ENCODE data around the gene OSBPL9. TPM values are rescaled to one million over a fixed set of nuclear protein-coding genes. Genes with fewer than 3 reads are reported as not detected.

Gene OSBPL9
- total and polyA plus RNA-seq, 10 of the 15 experiments (the other 5 are each of a cell fraction or from before 2014, with no cell fraction given), result 25.9 to 156 (median 108) TPM

DNA sequence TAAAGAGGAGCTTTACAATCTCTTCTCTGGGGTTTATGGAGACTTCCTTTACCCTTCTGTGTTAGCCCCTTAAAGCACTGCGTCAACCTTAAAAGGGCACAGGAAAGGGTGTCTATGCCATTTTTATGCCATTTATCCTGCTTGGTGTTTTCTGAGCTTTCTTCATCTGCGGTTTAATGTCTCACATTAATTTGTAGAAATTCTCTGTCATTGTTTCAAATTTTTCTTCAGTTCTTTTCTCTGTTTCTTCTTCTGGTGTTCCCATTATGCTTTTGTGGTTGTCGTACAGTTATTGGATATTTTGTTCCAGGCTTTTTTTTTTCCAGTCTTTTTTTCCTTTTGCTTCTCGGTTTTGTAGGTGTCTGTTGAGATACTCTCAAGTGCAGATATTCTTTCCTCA lies 107.9 kb downstream of the OSBPL9 start:
- RAD21 ChIA-PET (ENCODE audit: unreplicated experiment), result interaction anchor here (0.9 to 1.2 kb wide), 2 partner anchors 17 to 147 kb away, joined by 3 read pairs; no protein-coding TSS in a partner anchor
- no peaks in the 10 kb centered on the region for H3K9me3 ChIP-seq (replicated peaks; ENCODE audit: control insufficient read depth, insufficient read depth, low read length)
- no peak overlapping the region for H2AFZ ChIP-seq (ENCODE audit: control insufficient read depth, low read depth, low read length)
- TF ChIP-seq NRF1 (conservative IDR thresholded peaks at IDR 0.05; ENCODE audit: low read depth, low read length) (no peak), MYC (IDR thresholded peaks at IDR 0.05; ENCODE audit: insufficient read depth, insufficient read length, insufficient replicate concordance, low read length, severe bottlenecking) (no peak), MYB (IDR thresholded peaks at IDR 0.05; ENCODE audit: borderline replicate concordance, low read depth, low read length) (no peak), EP300 (IDR thresholded peaks at IDR 0.05; ENCODE audit: borderline replicate concordance in 1 of 2, control insufficient read depth in 1 of 2, low read depth in 2 of 2, low read length in 2 of 2) (no peak), NR2C1 (IDR thresholded peaks at IDR 0.05) (no peak), POLR2A (IDR thresholded peaks at IDR 0.05; ENCODE audit: low read depth, low read length) (no peak), HDGF (IDR thresholded peaks at IDR 0.05) (no peak), RCOR1 (conservative IDR thresholded peaks at IDR 0.05; ENCODE audit: low read depth, low read length) (no peak), SMAD5 (IDR thresholded peaks at IDR 0.05; ENCODE audit: low read depth) (no peak), IKZF2 (IDR thresholded peaks at IDR 0.05) (no peak)
- TF ChIP-seq, protein P1, sequence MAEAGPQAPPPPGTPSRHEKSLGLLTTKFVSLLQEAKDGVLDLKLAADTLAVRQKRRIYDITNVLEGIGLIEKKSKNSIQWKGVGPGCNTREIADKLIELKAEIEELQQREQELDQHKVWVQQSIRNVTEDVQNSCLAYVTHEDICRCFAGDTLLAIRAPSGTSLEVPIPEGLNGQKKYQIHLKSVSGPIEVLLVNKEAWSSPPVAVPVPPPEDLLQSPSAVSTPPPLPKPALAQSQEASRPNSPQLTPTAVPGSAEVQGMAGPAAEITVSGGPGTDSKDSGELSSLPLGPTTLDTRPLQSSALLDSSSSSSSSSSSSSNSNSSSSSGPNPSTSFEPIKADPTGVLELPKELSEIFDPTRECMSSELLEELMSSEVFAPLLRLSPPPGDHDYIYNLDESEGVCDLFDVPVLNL (IDR thresholded peaks at IDR 0.05; ENCODE audit: low read depth, low read length), result no peak
- TF ChIP-seq, protein P2, sequence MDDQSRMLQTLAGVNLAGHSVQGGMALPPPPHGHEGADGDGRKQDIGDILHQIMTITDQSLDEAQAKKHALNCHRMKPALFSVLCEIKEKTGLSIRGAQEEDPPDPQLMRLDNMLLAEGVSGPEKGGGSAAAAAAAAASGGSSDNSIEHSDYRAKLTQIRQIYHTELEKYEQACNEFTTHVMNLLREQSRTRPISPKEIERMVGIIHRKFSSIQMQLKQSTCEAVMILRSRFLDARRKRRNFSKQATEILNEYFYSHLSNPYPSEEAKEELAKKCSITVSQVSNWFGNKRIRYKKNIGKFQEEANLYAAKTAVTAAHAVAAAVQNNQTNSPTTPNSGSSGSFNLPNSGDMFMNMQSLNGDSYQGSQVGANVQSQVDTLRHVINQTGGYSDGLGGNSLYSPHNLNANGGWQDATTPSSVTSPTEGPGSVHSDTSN (IDR thresholded peaks at IDR 0.05; ENCODE audit: insufficient replicate concordance, low read depth, low read length), result no peak
- no peak for FAIRE-seq
- CTCF ChIA-PET, result interaction anchor here (1.0 to 2.2 kb wide), 10 partner anchors 7 to 97 kb away, joined by 3 to 10 read pairs (median 4); no protein-coding TSS in a partner anchor
- no peaks in the 10 kb centered on the region for H3K27me3 ChIP-seq (replicated peaks in 1 of 2; ENCODE audit: control insufficient read depth in 2 of 2, insufficient read depth in 2 of 2, low read length in 1 of 2)
- H3K4me1 ChIP-seq (ENCODE audit: control insufficient read depth, insufficient read depth, low read length), result peaks cover 26% of the 10 kb centered on the region
- H3K79me2 ChIP-seq (ENCODE audit: control insufficient read depth, insufficient read depth, low read length), result peaks cover 17% of the 10 kb centered on the region
- H4K20me1 ChIP-seq (ENCODE audit: control insufficient read depth, insufficient read depth), result no peaks in the 10 kb centered on the region
- H3K36me3 ChIP-seq (ENCODE audit: control insufficient read depth in 2 of 2, insufficient read depth in 2 of 2, low read length in 1 of 2), result no peaks in the 10 kb centered on the region
- DNase-seq (ENCODE audit: low read depth, low spot score), result no peak
- H3K27ac ChIP-seq (ENCODE audit: control insufficient read depth, insufficient read depth), result no peak overlapping the region
- SMC1A ChIA-PET (ENCODE audit: uncharacterized antibody, unreplicated experiment), result interaction anchor here (0.9 to 11.5 kb wide), 8 partner anchors 8 to 229 kb away, joined by 3 to 154 read pairs (median 8); no protein-coding TSS in a partner anchor
- H3K9ac ChIP-seq (ENCODE audit: control insufficient read depth, insufficient read depth, low read length), result no peak overlapping the region
- no TSS peak for BruUV-seq (replicated peaks)
- H3K4me3 ChIP-seq, result no peak overlapping the region
- in situ Hi-C loops (cut with MboI), result no loop called here
- ATAC-seq, result no peak
- POLR2A ChIA-PET, result interaction anchor here (0.9 to 10.0 kb wide), 5 partner anchors 8 to 47 kb away, joined by 3 to 99 read pairs (median 5); no protein-coding TSS in a partner anchor
- 99% methylated on average over 4 of the region's 4 CpGs for WGBS (ENCODE audit: insufficient coverage, insufficient replicate concordance, low lambda C conversion rate, missing lambda C conversion rate)
- intact Hi-C loops (cut with micrococcal nuclease; ENCODE audit: unreplicated experiment), result loop anchor here (5.0 kb wide), 1 partner anchor 47 kb away; no protein-coding TSS in a partner anchor
- H3K4me2 ChIP-seq (ENCODE audit: control insufficient read depth, insufficient read depth), result no peak overlapping the region
